HepG2 (cell line): ENCODE measurements around the gene CD79A.

Experiments used
- CREB1 ChIP-seq, 2 experiments: fragments of 450-650 bp in 1 of 2; IDR thresholded peaks; 2 replicates each; pipeline ENCODE4 v1.6.1; 2016 to 2017; ENCODE audit warnings: control low read depth in 1 of 2, mild to moderate bottlenecking in 1 of 2, missing compliant biosample characterization in 1 of 2, missing genetic modification characterization in 1 of 2
- FOXM1 ChIP-seq: sonication (generic); formaldehyde crosslinking; IDR thresholded peaks from 2 replicates; pipeline ENCODE4 v1.5.0; 2020; ENCODE audit warnings: missing genetic modification reagents
- IKZF1 ChIP-seq: fragments of 450-650 bp; IDR thresholded peaks from 2 replicates; pipeline ENCODE4 v1.7.1; 2016
- MTA3 ChIP-seq: sonication (generic); formaldehyde crosslinking; IDR thresholded peaks from 2 replicates; pipeline ENCODE4 v1.4.0; 2020; ENCODE audit warnings: missing genetic modification reagents
- POLR2AphosphoS5 ChIP-seq: IDR thresholded peaks from 2 replicates; pipeline ENCODE4 v1.6.1; 2012; ENCODE audit warnings: low read depth, low read length
- TOE1 ChIP-seq: sonication (generic); formaldehyde crosslinking; IDR thresholded peaks from 2 replicates; pipeline ENCODE4 v1.4.0; 2020; ENCODE audit warnings: mild to moderate bottlenecking, missing genetic modification reagents
- YY1 ChIP-seq: IDR thresholded peaks from 2 replicates; pipeline ENCODE4 v1.6.1; 2011; ENCODE audit warnings: low read length, low read depth, moderate library complexity, mild to moderate bottlenecking; ENCODE audit not compliant: insufficient read depth, insufficient replicate concordance
- ZNF317 ChIP-seq: sonication (generic); formaldehyde crosslinking; IDR thresholded peaks from 2 replicates; pipeline ENCODE4 v1.5.0; 2020; ENCODE audit warnings: mild to moderate bottlenecking, missing genetic modification reagents
- ZNF501 ChIP-seq: sonication (generic); formaldehyde crosslinking; IDR thresholded peaks from 2 replicates; pipeline ENCODE4 v1.5.1; 2020; ENCODE audit warnings: mild to moderate bottlenecking, moderate library complexity, missing genetic modification reagents
- ZSCAN30 ChIP-seq: sonication (generic); formaldehyde crosslinking; IDR thresholded peaks from 2 replicates; pipeline ENCODE4 v1.5.0; 2020; ENCODE audit warnings: mild to moderate bottlenecking, missing genetic modification reagents
- TF ChIP-seq, protein P1 (sequence below): sonication (generic); formaldehyde crosslinking; IDR thresholded peaks from 2 replicates; pipeline ENCODE4 v1.5.0; 2020; ENCODE audit warnings: mild to moderate bottlenecking, missing genetic modification reagents, moderate library complexity
- TF ChIP-seq, protein P2 (sequence below): sonication (generic); formaldehyde crosslinking; conservative IDR thresholded peaks from 2 replicates; pipeline ENCODE4 v1.4.0; 2020; ENCODE audit warnings: missing genetic modification reagents

GRCh38 chr19:41901707-41902360 is 24.8 kb downstream of the CD79A start:
- TF ChIP-seq POLR2AphosphoS5: no peak
- TF ChIP-seq, protein P1, sequence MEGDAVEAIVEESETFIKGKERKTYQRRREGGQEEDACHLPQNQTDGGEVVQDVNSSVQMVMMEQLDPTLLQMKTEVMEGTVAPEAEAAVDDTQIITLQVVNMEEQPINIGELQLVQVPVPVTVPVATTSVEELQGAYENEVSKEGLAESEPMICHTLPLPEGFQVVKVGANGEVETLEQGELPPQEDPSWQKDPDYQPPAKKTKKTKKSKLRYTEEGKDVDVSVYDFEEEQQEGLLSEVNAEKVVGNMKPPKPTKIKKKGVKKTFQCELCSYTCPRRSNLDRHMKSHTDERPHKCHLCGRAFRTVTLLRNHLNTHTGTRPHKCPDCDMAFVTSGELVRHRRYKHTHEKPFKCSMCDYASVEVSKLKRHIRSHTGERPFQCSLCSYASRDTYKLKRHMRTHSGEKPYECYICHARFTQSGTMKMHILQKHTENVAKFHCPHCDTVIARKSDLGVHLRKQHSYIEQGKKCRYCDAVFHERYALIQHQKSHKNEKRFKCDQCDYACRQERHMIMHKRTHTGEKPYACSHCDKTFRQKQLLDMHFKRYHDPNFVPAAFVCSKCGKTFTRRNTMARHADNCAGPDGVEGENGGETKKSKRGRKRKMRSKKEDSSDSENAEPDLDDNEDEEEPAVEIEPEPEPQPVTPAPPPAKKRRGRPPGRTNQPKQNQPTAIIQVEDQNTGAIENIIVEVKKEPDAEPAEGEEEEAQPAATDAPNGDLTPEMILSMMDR (CRISPR knock-in tag): no peak
- TF ChIP-seq ZNF501 (CRISPR knock-in tag): no peak
- TF ChIP-seq, protein P2, sequence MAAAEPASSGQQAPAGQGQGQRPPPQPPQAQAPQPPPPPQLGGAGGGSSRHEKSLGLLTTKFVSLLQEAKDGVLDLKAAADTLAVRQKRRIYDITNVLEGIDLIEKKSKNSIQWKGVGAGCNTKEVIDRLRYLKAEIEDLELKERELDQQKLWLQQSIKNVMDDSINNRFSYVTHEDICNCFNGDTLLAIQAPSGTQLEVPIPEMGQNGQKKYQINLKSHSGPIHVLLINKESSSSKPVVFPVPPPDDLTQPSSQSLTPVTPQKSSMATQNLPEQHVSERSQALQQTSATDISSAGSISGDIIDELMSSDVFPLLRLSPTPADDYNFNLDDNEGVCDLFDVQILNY (CRISPR knock-in tag): no peak
- no peak for TF ChIP-seq TOE1 (CRISPR knock-in tag)
- no peak for TF ChIP-seq YY1
- TF ChIP-seq ZSCAN30 (CRISPR knock-in tag): no peak
- TF ChIP-seq FOXM1 (CRISPR knock-in tag): no peak
- TF ChIP-seq CREB1 (IDR thresholded peaks at IDR 0.05): no peak
- no peak for TF ChIP-seq CREB1 (CRISPR knock-in tag; IDR thresholded peaks at IDR 0.05)
- no peak for TF ChIP-seq MTA3
- TF ChIP-seq IKZF1: no peak
- no peak for TF ChIP-seq ZNF317 (CRISPR knock-in tag)
